Lower leg skin (tissue), 3 donors: ENCODE measurements around the gene ZNF57.
"Not testable (repeated sequence)": the region's sequence is repeated elsewhere in the genome, so short reads cannot be mapped to it uniquely, and the experiment has no call there.

Experiments used
- POLR2A ChIP-seq, 2 donors: fragments of 450-650 bp; IDR thresholded peaks; one replicate each; pipeline ENCODE4 v1.6.1; 2016 to 2017; ENCODE audit warnings: antibody characterized with exemption in 2 of 2, mild to moderate bottlenecking in 1 of 2, moderate library complexity in 1 of 2
- TF ChIP-seq, protein P1 (sequence below), 3 donors: fragments of 450-650 bp; IDR thresholded peaks; one replicate each; pipeline ENCODE4 v1.5.1; 2016; ENCODE audit warnings: antibody characterized with exemption in 3 of 3, mild to moderate bottlenecking in 3 of 3, moderate library complexity in 2 of 3

DNA sequence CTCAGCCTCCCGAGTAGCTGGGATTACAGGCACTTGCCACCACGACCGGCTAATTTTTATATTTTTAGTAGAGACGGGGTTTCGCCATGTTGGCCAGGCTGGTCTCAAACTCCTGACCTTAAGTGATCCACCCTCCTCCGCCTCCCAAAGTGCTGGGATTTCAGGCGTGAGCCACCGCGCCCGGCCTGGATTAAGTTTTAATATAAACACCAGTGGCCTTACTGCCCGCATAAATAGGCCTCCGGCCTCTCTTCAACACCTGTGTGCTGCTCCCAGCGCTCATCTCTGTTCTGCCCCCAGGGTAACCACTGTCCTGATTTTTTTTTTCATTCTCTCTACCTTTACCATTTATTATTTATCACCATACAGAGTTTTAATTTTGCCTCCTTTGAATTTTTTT is 2.6 kb downstream of the ZNF57 start:
- TF ChIP-seq, protein P1, sequence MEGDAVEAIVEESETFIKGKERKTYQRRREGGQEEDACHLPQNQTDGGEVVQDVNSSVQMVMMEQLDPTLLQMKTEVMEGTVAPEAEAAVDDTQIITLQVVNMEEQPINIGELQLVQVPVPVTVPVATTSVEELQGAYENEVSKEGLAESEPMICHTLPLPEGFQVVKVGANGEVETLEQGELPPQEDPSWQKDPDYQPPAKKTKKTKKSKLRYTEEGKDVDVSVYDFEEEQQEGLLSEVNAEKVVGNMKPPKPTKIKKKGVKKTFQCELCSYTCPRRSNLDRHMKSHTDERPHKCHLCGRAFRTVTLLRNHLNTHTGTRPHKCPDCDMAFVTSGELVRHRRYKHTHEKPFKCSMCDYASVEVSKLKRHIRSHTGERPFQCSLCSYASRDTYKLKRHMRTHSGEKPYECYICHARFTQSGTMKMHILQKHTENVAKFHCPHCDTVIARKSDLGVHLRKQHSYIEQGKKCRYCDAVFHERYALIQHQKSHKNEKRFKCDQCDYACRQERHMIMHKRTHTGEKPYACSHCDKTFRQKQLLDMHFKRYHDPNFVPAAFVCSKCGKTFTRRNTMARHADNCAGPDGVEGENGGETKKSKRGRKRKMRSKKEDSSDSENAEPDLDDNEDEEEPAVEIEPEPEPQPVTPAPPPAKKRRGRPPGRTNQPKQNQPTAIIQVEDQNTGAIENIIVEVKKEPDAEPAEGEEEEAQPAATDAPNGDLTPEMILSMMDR (IDR thresholded peaks at IDR 0.05) = not testable (repeated sequence)
- TF ChIP-seq POLR2A (IDR thresholded peaks at IDR 0.05) = not testable (repeated sequence)
